Activated CD8-positive, alpha-beta memory T cell treated with anti-CD3 and anti-CD28 coated beads for 48 hours (primary cell): ENCODE results near the gene EML3.
"Not testable (repeated sequence)": the region's sequence is repeated elsewhere in the genome, so short reads cannot be mapped to it uniquely, and the experiment has no call there.

Experiments
- DNase-seq, 3 experiments: peaks; one replicate each; pipeline ENCODE4 v3.0.0-alpha.2; 2020; ENCODE audit warnings: low read depth in 2 of 3, low spot score in 2 of 3

The EML3 gene

GRCh38 chr11:62573592-62574362 is 38.8 kb downstream of the EML3 start, which contains the start of gene EEF1G:
Gene EEF1G, minus strand, starts transcription at chr11:62573891. Its CDS starts 49 bp downstream, at chr11:62573842.
- DNase-seq = peak; percentile 81 to 96 (median 92)

GRCh38 chr11:62573006-62573591 is 39.5 kb downstream of the EML3 start:
- DNase-seq = no peak

GRCh38 chr11:62572431-62572830 is 40.1 kb downstream of the EML3 start:
- DNase-seq = no peak

- DNase-seq = not testable (repeated sequence)
These were observed 41.1 kb downstream of the EML3 start for GRCh38 chr11:62571493-62571892.

GRCh38 chr11:62570903-62571302 is 41.7 kb downstream of the EML3 start:
- DNase-seq = not testable (repeated sequence)

GRCh38 chr11:62569611-62570010 is 43.0 kb downstream of the EML3 start:
- no peak for DNase-seq

GRCh38 chr11:62567018-62567633 is 45.4 kb downstream of the EML3 start:
- no peak for DNase-seq

- no peak for DNase-seq
These were observed 46.3 kb downstream of the EML3 start for GRCh38 chr11:62566247-62566646.

GRCh38 chr11:62565100-62565802 is 47.3 kb downstream of the EML3 start:
- DNase-seq = no peak

GRCh38 chr11:62561677-62562230 is 50.8 kb downstream of the EML3 start:
- DNase-seq = not testable (repeated sequence)

- DNase-seq = no peak
These were observed 51.9 kb downstream of the EML3 start for GRCh38 chr11:62560566-62561103.

- DNase-seq = not testable (repeated sequence)
These were observed 52.9 kb downstream of the EML3 start for GRCh38 chr11:62559626-62560025.

GRCh38 chr11:62559204-62559603 is 53.4 kb downstream of the EML3 start:
- DNase-seq = no peak

- DNase-seq = no peak
These were observed 53.9 kb downstream of the EML3 start for GRCh38 chr11:62558669-62559068.

- DNase-seq = no peak
These were observed 55.5 kb downstream of the EML3 start for GRCh38 chr11:62556875-62557631.

GRCh38 chr11:62556108-62556874 is 56.3 kb downstream of the EML3 start:
- DNase-seq = peak in 2 of 3 experiments; percentile 69 to 72

- no peak for DNase-seq
These were observed 57.0 kb downstream of the EML3 start for GRCh38 chr11:62555464-62556107.

GRCh38 chr11:62554387-62555167 is 58.0 kb downstream of the EML3 start:
- no peak for DNase-seq
